ENCODE data around the gene MACROD2. TPM values are rescaled to one million over a fixed set of nuclear protein-coding genes. Genes with fewer than 3 reads are reported as not detected.

MACROD2 gene
- total RNA-seq, 4 donors from 2014 or later: 1.8 to 4.8 (median 2.9) TPM

DNA sequence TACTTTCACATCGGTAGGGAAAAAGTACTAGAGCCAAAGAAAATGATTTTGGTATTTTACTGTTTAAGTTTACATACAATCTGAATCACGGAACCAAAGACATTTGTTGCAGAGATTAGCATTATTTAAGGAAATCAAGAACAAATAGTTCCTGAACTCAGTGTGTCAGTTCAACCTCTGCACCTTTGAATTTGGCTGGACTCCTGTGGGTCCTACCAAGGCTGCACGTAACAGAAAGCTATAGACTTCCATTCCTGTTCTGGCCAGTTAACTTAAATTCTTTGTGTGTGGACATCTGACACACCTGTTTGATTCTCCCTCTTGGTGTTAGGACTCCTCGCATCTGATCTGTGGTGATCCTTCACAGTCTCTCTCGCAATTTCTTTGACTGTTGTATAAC lies 69.6 kb downstream of the MACROD2 start:
- no peak for DNase-seq
- no peak for TF ChIP-seq POLR2A (IDR thresholded peaks at IDR 0.05)
- TF ChIP-seq, protein P1, sequence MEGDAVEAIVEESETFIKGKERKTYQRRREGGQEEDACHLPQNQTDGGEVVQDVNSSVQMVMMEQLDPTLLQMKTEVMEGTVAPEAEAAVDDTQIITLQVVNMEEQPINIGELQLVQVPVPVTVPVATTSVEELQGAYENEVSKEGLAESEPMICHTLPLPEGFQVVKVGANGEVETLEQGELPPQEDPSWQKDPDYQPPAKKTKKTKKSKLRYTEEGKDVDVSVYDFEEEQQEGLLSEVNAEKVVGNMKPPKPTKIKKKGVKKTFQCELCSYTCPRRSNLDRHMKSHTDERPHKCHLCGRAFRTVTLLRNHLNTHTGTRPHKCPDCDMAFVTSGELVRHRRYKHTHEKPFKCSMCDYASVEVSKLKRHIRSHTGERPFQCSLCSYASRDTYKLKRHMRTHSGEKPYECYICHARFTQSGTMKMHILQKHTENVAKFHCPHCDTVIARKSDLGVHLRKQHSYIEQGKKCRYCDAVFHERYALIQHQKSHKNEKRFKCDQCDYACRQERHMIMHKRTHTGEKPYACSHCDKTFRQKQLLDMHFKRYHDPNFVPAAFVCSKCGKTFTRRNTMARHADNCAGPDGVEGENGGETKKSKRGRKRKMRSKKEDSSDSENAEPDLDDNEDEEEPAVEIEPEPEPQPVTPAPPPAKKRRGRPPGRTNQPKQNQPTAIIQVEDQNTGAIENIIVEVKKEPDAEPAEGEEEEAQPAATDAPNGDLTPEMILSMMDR (IDR thresholded peaks at IDR 0.05): no peak
- Histone ChIP-seq H3K9me3 (no peaks in the 10 kb centered on the region), H3K36me3 (no peaks in the 10 kb centered on the region), H3K4me3 (no peak overlapping the region), H3K4me1 (no peaks in the 10 kb centered on the region), H3K27ac (no peak overlapping the region), H3K27me3 (no peaks in the 10 kb centered on the region)
- 77 to 82% methylated on average over 5 of the region's 5 CpGs for WGBS, 2 donors
- intact Hi-C loops (cut with DNase I): no loop called here

DNA sequence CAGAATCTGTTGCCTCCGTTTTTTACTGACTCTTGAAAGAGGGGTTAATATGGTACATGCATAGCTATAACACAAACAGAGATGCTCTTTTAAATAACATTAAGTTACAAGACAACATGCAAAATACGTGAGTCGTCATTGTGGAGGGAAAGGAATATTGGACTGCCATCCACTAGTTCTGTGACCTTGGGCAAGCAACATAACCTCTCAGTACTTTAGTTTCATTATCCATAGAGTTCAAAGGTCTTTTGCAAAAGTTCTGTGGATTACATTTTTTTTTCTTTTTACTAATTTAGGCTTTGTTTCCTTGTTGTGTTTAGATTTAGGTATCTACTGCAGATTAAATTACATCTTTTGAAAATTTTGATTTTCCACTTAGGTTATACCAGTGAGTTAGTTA lies 70.5 kb downstream of the MACROD2 start:
- no peaks in the 10 kb centered on the region for H3K27me3 ChIP-seq
- no peak for DNase-seq
- WGBS, 2 donors: 85 to 88% methylated on average over 3 of the region's 3 CpGs
- TF ChIP-seq POLR2A (IDR thresholded peaks at IDR 0.05): no peak
- TF ChIP-seq, protein P1 (IDR thresholded peaks at IDR 0.05): no peak
- intact Hi-C loops (cut with DNase I): no loop called here
- no peaks in the 10 kb centered on the region for H3K9me3 ChIP-seq
- no peaks in the 10 kb centered on the region for H3K36me3 ChIP-seq
- H3K4me3 ChIP-seq: no peak overlapping the region
- H3K27ac ChIP-seq: no peak overlapping the region
- no peaks in the 10 kb centered on the region for H3K4me1 ChIP-seq

GRCh38 chr20:14067603-14068002 lies 72.3 kb downstream of the MACROD2 start:
- no peak for DNase-seq
- intact Hi-C loops (cut with DNase I): no loop called here
- H3K27me3 ChIP-seq: no peaks in the 10 kb centered on the region
- TF ChIP-seq, protein P1 (IDR thresholded peaks at IDR 0.05): no peak
- no peak for TF ChIP-seq POLR2A (IDR thresholded peaks at IDR 0.05)
- no peak overlapping the region for H3K27ac ChIP-seq
- H3K4me3 ChIP-seq: no peak overlapping the region
- H3K36me3 ChIP-seq: no peaks in the 10 kb centered on the region
- no peaks in the 10 kb centered on the region for H3K9me3 ChIP-seq
- no peaks in the 10 kb centered on the region for H3K4me1 ChIP-seq

GRCh38 chr20:14069796-14070195 lies 74.5 kb downstream of the MACROD2 start:
- Histone ChIP-seq H3K27me3 (no peaks in the 10 kb centered on the region), H3K36me3 (no peaks in the 10 kb centered on the region), H3K4me3 (no peak overlapping the region), H3K4me1 (no peaks in the 10 kb centered on the region), H3K9me3 (no peaks in the 10 kb centered on the region), H3K27ac (no peak overlapping the region)
- intact Hi-C loops (cut with DNase I): no loop called here
- WGBS, 2 donors: 74 to 76% methylated on average over 5 of the region's 5 CpGs
- DNase-seq: no peak
- TF ChIP-seq, protein P1 (IDR thresholded peaks at IDR 0.05): no peak
- no peak for TF ChIP-seq POLR2A (IDR thresholded peaks at IDR 0.05)

DNA sequence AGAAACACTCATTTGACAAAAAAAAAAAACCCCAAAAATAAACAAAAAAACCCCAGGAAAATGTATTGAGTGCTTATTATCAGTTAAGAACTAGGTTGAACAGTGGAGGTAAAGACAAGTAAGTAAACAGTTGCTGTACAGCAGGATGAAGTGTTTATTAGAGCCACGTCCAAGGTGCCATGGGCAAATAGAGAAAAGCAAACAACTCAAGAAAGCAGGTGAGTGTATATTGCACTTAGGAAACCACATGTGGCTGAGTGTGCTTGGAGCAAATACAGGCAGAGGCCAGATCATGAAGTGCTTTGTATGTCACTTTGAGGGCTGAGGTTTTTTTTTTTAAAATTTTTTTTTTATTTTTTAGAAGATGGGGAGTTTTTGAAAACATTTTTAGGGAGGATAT lies 98.3 kb downstream of the MACROD2 start:
- H3K4me1 ChIP-seq: no peaks in the 10 kb centered on the region
- H3K9me3 ChIP-seq: no peaks in the 10 kb centered on the region
- no peak overlapping the region for H3K27ac ChIP-seq
- TF ChIP-seq POLR2A (IDR thresholded peaks at IDR 0.05): no peak
- TF ChIP-seq, protein P1 (IDR thresholded peaks at IDR 0.05): no peak
- intact Hi-C loops (cut with DNase I): no loop called here
- H3K4me3 ChIP-seq: no peak overlapping the region
- H3K27me3 ChIP-seq: no peaks in the 10 kb centered on the region
- H3K36me3 ChIP-seq: no peaks in the 10 kb centered on the region
- no peak for DNase-seq
- WGBS, 2 donors: 33 to 43% methylated on average over 1 of the region's 1 CpG
